H54 (cell line): ENCODE measurements around the gene MRPL23.

Experiments
- DNase-seq: peaks from one replicate; pipeline ENCODE4 v3.0.0; 2011; ENCODE audit warnings: low spot score, mixed read lengths; ENCODE audit not compliant: insufficient read length
- FAIRE-seq: peaks from 3 replicates; lab custom pipeline; 2011; peaks lifted over from hg19 to GRCh38; lab: Jason Lieb, UNC
- POLR2A ChIP-seq: IDR thresholded peaks from 2 replicates; pipeline ENCODE4 v1.6.1; 2011; ENCODE audit warnings: low read depth, mild to moderate bottlenecking, low read length

MRPL23 gene

GRCh38 chr11:1994121-1994520, 47.0 kb downstream of the MRPL23 start:
- DNase-seq: no peak
- TF ChIP-seq POLR2A: no peak
- FAIRE-seq: no peak

DNA sequence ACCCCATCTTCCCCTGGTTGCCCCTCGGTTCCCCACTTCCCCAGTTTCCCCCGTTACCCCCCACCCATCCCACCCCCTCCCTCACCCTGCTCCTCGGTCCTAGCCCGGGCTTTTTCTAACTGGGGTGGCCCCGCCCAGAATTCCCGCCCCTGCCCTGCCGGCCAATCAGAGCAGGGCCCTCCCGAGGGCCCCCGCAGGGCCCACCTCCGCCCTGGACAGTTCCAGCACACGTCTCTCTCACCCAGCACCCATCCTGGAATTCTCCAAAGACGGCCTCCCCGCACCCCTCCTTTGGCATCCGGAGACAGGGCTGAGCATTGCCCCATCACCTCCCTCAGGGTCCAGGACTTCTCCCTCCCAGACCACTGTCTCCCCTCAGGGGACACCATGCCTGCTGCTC, 50.6 kb downstream of the MRPL23 start, which contains the start of gene H19:
H19 (minus strand) TSS at position 88 of the 400 bp plus-strand sequence.
- no peak for FAIRE-seq
- no peak for TF ChIP-seq POLR2A
- DNase-seq: no peak

DNA sequence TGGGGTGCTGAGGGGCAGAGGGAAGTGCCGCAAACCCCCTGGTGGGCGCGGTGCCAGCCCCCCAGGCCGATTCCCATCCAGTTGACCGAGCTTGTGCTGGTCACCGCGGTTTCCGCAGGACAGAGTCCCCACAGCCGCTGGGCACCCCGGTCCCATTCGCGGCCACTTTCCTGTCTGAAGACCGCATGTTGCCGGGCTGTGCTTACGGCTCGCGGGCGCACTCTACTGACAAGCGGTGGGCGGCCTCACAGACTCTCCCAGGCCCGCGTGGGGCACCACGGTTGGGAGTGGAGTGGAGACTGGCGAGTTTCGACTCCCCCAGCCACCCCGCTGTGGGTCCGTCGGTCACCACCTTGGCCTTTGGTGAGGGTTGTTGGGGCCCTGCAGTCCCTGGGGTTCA, 51.2 kb downstream of the MRPL23 start:
- no peak for FAIRE-seq
- no peak for TF ChIP-seq POLR2A
- no peak for DNase-seq

DNA sequence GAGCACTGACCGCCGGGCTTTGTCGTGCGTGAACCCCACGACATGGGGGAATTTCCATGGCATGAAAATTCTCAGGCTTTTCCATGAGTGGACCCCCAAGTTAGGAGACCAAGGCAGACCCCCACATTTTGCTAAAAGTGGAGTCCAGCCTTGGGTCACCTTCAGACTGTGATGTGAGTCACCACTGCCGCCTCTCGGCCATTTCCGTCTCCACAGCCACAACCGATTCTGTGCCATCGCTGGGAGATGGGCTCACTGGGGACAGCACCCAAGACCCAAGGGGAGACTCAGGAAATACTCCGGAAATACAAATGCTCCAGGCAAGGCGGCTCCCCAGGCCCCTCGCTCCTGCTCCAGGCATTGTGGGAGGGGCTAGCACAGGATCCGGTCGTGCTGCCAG, 51.7 kb downstream of the MRPL23 start:
- FAIRE-seq (no peak), DNase-seq (no peak)
- TF ChIP-seq POLR2A: no peak

DNA sequence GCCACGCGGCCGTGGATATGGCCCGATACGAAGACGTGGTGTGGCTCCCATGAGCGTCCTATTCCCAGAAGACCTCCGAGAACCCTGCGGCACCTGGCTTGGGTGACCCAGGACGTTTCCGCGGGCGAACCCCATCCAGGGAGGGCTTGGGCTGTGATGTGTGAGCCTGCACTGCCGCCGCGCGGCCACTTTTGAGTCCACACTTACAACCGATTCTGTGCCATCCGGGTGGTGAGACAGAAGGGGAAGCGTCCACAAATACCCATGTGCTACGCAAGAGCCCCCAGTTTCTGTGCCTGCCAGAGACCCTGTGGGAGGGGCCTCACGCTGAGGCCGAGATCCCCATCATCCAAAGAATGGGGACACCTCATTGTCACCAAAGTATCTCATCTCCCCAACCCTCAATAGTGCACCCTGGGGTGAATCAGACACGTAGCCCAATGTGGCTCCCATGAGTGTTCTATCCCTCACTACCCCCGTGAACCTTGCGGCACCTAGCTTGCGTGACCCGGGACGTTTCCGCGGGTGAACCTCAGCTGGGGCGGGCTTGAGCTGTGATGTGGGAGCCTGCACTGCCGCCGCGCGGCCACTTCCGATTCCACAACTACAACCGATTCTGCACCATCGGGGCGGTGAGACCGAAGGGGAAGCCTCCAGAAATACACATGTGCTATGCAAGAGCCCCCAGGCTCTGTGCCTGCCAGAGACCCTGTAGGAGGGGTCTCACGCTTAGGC, 55.1 kb downstream of the MRPL23 start:
- DNase-seq (no peak), FAIRE-seq (no peak)
- no peak for TF ChIP-seq POLR2A

DNA sequence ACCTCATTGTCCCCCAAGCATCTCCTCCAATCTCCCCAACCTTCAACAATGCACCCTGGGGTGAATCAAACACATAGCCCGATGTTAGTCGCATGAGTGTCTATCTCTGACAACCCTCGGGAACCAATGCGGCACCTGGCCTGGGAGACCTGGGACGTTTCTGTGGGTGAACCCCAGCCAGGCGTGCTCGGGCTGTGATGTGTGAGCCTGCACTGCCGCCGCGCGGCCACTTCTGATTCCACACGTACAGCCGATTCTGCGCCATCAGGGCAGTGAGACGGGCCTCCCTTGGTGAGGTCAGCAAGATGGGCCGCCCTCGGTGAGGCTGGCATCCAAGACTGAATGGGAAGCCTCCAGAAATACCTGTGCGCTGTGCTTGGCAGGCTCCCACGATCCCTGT, 55.7 kb downstream of the MRPL23 start:
- TF ChIP-seq POLR2A: no peak
- FAIRE-seq: no peak
- no peak for DNase-seq

DNA sequence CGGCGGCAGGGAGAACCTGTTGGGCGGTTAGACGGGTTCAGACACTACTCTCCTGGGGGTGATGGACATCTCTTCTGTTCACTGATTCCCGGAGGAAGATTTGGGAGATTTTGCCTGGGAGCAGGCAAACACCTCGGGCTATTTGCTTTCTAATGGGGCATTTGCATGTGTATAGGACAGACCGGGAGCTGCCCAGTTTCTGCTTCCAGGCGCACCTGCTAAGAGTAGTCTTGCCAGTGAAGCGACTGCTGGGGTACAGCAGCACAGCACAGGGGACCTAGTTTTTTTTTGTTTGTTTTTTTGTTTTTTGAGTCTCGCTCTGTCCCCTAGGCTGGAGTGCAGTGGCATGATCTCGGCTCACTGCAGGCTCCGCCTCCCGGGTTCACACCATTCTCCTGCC, 57.3 kb downstream of the MRPL23 start:
- no peak for FAIRE-seq
- no peak for DNase-seq
- no peak for TF ChIP-seq POLR2A
